Lung (tissue), 12 donors: ENCODE data around the gene COL5A2. TPM values are rescaled to one million over a fixed set of nuclear protein-coding genes. Genes with fewer than 3 reads are reported as not detected.

Source experiments
- ATAC-seq: fragments of 200-7000 bp; cut with Tn5 transposase; one replicate; pipeline ENCODE4 v1.9.1; 2020; ENCODE audit warnings: moderate number of reproducible peaks; ENCODE audit not compliant: insufficient read depth, low FRiP score
- DNase-seq, 3 donors: peaks; one replicate each; pipeline ENCODE4 v3.0.0-alpha.2; 2013 to 2017
- H3K27ac ChIP-seq, 2 donors: one replicate each; pipeline ENCODE4 v1.5.1; 2013; ENCODE audit warnings: mild to moderate bottlenecking in 2 of 2, moderate library complexity in 2 of 2, control low read depth in 1 of 2, inconsistent platforms in 1 of 2, low read depth in 1 of 2, low read length in 1 of 2
- H3K27me3 ChIP-seq, 3 donors: one replicate each; pipeline ENCODE4 v1.5.1; 2013; ENCODE audit warnings: low read length in 2 of 3; ENCODE audit not compliant: control insufficient read depth in 3 of 3, insufficient read depth in 3 of 3
- H3K36me3 ChIP-seq, 4 donors: one replicate each; pipeline ENCODE4 v1.5.1; 2013; ENCODE audit warnings: low read length in 4 of 4, mild to moderate bottlenecking in 1 of 4, moderate library complexity in 1 of 4; ENCODE audit not compliant: control insufficient read depth in 4 of 4, insufficient read depth in 4 of 4
- H3K4me1 ChIP-seq, 5 donors: one replicate each; pipeline ENCODE4 v1.5.1; 2013; ENCODE audit warnings: low read length in 5 of 5, mild to moderate bottlenecking in 2 of 5, moderate library complexity in 1 of 5; ENCODE audit not compliant: control insufficient read depth in 5 of 5, insufficient read depth in 5 of 5
- H3K4me3 ChIP-seq: one replicate; pipeline ENCODE4 v1.5.1; 2013; ENCODE audit warnings: mild to moderate bottlenecking, control low read depth, moderate library complexity
- H3K9ac ChIP-seq, 2 donors: one replicate each; pipeline ENCODE4 v1.5.1; 2013; ENCODE audit warnings: low read length in 2 of 2, control low read depth in 1 of 2; ENCODE audit not compliant: insufficient read depth in 1 of 2
- H3K9me3 ChIP-seq, 4 donors: one replicate each; pipeline ENCODE4 v1.5.1; 2013; ENCODE audit warnings: low read length in 3 of 4, mild to moderate bottlenecking in 1 of 4, moderate library complexity in 1 of 4; ENCODE audit not compliant: control insufficient read depth in 4 of 4, insufficient read depth in 3 of 4
- CTCF ChIP-seq: IDR thresholded peaks from 2 replicates; pipeline ENCODE4 v1.5.1; 2012; ENCODE audit warnings: mild to moderate bottlenecking; ENCODE audit errors: control extremely low read depth, extremely low read depth
- WGBS, 2 donors: extraction: QIAGEN DNeasy Blood & Tissue Kit; methylation state at CpG; one replicate each; pipeline ENCODE4 v1.1.7; 2013; 5-methylcytosine and 5-hydroxymethylcytosine counted together
- polyA plus RNA-seq, 2 donors: library from polyadenylated mRNA; stranded (reverse); fragments of 200-250 nt; gene quantifications; one replicate each; pipeline ENCODE4 v1.2.1, GENCODE V29; 2013
- total RNA-seq, 2 donors: library from RNA; depleted of rRNA in 1 of 2; stranded (reverse); fragments of >200 nt in 1 of 2; gene quantifications; one replicate each; pipeline ENCODE4 v1.2.1, GENCODE V29; 2014 to 2021
- donor health status: control.
- donor health status: control.
- donor health status: Bipolar disorder and iron deficiency.
- donor health status: healthy.
- donor health status: DM: yes; HTN: yes; CAD: no.

The COL5A2 gene
- total and polyA plus RNA-seq, 4 donors, result 9.9 to 209 (median 48.8) TPM

GRCh38 chr2:189203177-189203799 lies 23.7 kb upstream of the COL5A2 start:
- Histone ChIP-seq H3K9me3 (no peaks in the 10 kb centered on the region), H3K9ac (no peak overlapping the region), H3K4me3 (no peak overlapping the region), H3K36me3 (no peaks in the 10 kb centered on the region), H3K27me3 (no peaks in the 10 kb centered on the region), H3K4me1 (no peaks in the 10 kb centered on the region), H3K27ac (no peak overlapping the region)
- DNase-seq (no peak), ATAC-seq (no peak)
- no peak for TF ChIP-seq CTCF
- 71 to 84% methylated on average over 4 of the region's 4 CpGs for WGBS, 2 donors

- ATAC-seq, result no peak
- H3K4me1 ChIP-seq, result no peaks in the 10 kb centered on the region
- no peak for DNase-seq
- H3K36me3 ChIP-seq, result no peaks in the 10 kb centered on the region
- H3K9me3 ChIP-seq, result no peaks in the 10 kb centered on the region
- H3K4me3 ChIP-seq, result no peak overlapping the region
- no peak overlapping the region for H3K27ac ChIP-seq
- no peak overlapping the region for H3K9ac ChIP-seq
- TF ChIP-seq CTCF, result no peak
- no peaks in the 10 kb centered on the region for H3K27me3 ChIP-seq
These were observed 20.2 kb upstream of the COL5A2 start for GRCh38 chr2:189199797-189200196.

GRCh38 chr2:189192766-189193165 lies 13.2 kb upstream of the COL5A2 start:
- Histone ChIP-seq H3K9ac (no peak overlapping the region), H3K36me3 (no peaks in the 10 kb centered on the region), H3K4me1 (no peaks in the 10 kb centered on the region), H3K27me3 (peaks cover 0 to 3% (median 0%) of the 10 kb centered on the region in 3 donors), H3K4me3 (no peak overlapping the region), H3K9me3 (no peaks in the 10 kb centered on the region), H3K27ac (no peak overlapping the region)
- no peak for ATAC-seq
- 62 to 83% methylated on average over 1 of the region's 1 CpG for WGBS, 2 donors
- no peak for DNase-seq
- no peak for TF ChIP-seq CTCF

GRCh38 chr2:189191766-189192165 lies 12.2 kb upstream of the COL5A2 start:
- H3K9me3 ChIP-seq, result no peaks in the 10 kb centered on the region
- H3K9ac ChIP-seq, result no peak overlapping the region
- H3K27me3 ChIP-seq, result peaks cover 0 to 3% (median 0%) of the 10 kb centered on the region in 3 donors
- no peaks in the 10 kb centered on the region for H3K36me3 ChIP-seq
- H3K4me3 ChIP-seq, result no peak overlapping the region
- no peak overlapping the region for H3K27ac ChIP-seq
- ATAC-seq, result no peak
- TF ChIP-seq CTCF, result no peak
- no peak for DNase-seq
- no peaks in the 10 kb centered on the region for H3K4me1 ChIP-seq
